ENCODE measurements around the gene ALKBH6.

- TF ChIP-seq POLR2A (IDR thresholded peaks at IDR 0.05) (no peak), CTCF (IDR thresholded peaks at IDR 0.05) (no peak), EP300 (IDR thresholded peaks at IDR 0.05) (no peak), POLR2AphosphoS5 (IDR thresholded peaks at IDR 0.05) (no peak)
Observed at GRCh38 chr19:36059180-36059910, 45.3 kb upstream of the ALKBH6 start.
